ENCODE measurements around the gene PRDM12.
A peak's percentile ranks its signal among the peaks of the same experiment; 100 is the strongest.

PRDM12 gene

GRCh38 chr9:130672466-130672865 is 8.1 kb downstream of the PRDM12 start:
- no peak for DNase-seq (ENCODE audit: extremely low read depth, low read depth)
- TF ChIP-seq, protein P1, sequence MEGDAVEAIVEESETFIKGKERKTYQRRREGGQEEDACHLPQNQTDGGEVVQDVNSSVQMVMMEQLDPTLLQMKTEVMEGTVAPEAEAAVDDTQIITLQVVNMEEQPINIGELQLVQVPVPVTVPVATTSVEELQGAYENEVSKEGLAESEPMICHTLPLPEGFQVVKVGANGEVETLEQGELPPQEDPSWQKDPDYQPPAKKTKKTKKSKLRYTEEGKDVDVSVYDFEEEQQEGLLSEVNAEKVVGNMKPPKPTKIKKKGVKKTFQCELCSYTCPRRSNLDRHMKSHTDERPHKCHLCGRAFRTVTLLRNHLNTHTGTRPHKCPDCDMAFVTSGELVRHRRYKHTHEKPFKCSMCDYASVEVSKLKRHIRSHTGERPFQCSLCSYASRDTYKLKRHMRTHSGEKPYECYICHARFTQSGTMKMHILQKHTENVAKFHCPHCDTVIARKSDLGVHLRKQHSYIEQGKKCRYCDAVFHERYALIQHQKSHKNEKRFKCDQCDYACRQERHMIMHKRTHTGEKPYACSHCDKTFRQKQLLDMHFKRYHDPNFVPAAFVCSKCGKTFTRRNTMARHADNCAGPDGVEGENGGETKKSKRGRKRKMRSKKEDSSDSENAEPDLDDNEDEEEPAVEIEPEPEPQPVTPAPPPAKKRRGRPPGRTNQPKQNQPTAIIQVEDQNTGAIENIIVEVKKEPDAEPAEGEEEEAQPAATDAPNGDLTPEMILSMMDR (IDR thresholded peaks at IDR 0.05; ENCODE audit: low read depth, low read length) = no peak

DNA sequence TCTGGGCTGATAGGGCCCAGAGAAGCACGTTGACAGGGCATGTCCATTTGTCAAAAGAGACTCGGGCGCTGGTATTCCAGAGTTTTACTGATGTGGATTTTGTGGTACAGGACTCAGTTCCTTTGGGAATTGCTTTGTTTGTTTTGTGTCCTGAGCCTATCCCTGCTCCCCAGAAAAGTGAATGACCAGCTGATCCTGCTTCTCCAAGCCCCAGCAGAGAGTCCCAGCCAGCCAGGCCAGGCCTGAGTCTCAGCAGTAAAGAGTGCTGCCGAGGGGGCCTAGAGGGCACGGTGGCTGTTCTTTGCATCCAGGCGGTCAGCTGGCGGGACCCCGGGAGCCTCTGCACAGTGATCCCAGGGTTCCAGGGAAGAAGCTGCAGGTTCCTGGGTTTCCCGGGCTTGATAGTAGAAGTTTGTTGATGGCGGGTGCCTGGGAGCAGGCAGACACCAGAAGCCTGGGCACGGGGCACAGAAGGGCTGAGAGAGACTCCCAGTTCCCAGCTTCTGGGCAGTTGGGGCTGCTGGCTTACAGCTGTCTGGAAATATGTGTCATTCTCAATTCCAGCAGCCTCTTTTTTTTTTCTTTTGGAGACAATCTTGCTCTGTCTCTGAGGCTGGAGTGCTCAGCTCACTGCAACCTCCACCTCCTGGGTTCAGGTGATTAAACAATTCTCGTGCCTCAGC is 8.7 kb downstream of the PRDM12 start:
- TF ChIP-seq, protein P1 (IDR thresholded peaks at IDR 0.05; ENCODE audit: low read depth, low read length) = no peak
- DNase-seq (ENCODE audit: extremely low read depth, low read depth) = no peak

DNA sequence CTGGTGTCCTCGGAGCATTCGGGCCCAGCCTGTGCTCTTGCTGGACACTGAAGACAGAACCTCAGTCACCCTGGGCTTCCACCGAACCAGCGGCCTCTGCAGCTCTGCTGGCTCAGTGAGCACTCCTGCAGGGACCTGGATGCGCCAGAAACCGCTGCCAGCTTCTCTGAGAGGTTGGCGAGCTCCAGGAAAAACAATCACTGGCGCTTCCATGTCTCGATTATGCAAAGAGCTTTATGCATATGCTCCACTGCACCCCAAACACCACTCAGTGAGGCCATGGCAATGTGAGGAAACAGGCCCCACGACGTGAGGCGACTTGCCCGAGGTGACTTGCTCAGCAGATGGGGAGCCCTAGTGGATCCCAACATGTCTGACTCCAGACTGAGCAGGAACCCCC is 11.0 kb downstream of the PRDM12 start:
- TF ChIP-seq, protein P1 (IDR thresholded peaks at IDR 0.05; ENCODE audit: low read depth, low read length) = no peak
- DNase-seq (ENCODE audit: extremely low read depth, low read depth) = no peak

- TF ChIP-seq, protein P1 (IDR thresholded peaks at IDR 0.05; ENCODE audit: low read depth, low read length) = no peak
- DNase-seq (ENCODE audit: extremely low read depth, low read depth) = no peak
Observed at GRCh38 chr9:130677252-130677651, 12.9 kb downstream of the PRDM12 start.

- peak; percentile 30 for DNase-seq (ENCODE audit: extremely low read depth, low read depth)
- TF ChIP-seq, protein P1 (IDR thresholded peaks at IDR 0.05; ENCODE audit: low read depth, low read length) = no peak
Observed at GRCh38 chr9:130680836-130681768, 16.7 kb downstream of the PRDM12 start.

- no peak for DNase-seq (ENCODE audit: extremely low read depth, low read depth)
- TF ChIP-seq, protein P1 (IDR thresholded peaks at IDR 0.05; ENCODE audit: low read depth, low read length) = no peak
Observed at GRCh38 chr9:130681769-130682420, 17.5 kb downstream of the PRDM12 start.
